ENCODE measurements around the gene UBC.

Gene UBC

GRCh38 chr12:124949066-124949465 is 34.6 kb upstream of the UBC start:
- Histone ChIP-seq H3F3A (ENCODE audit: control insufficient read depth, insufficient read depth) (no peaks in the 10 kb centered on the region), H3K4me2 (ENCODE audit: low read length) (no peak overlapping the region), H3K27ac (ENCODE audit: low read depth, low read length) (no peak overlapping the region), H3K4me3 (ENCODE audit: low read length) (no peak overlapping the region), H3K9me3 (ENCODE audit: control insufficient read depth, insufficient read depth, low read length) (no peaks in the 10 kb centered on the region), H3K4me1 (ENCODE audit: control insufficient read depth, low read length) (no peaks in the 10 kb centered on the region), H3K9me2 (replicated peaks; ENCODE audit: control insufficient read depth, low read length) (no peaks in the 10 kb centered on the region), H3K27me3 (ENCODE audit: control insufficient read depth, low read length) (no peaks in the 10 kb centered on the region), H4K20me1 (ENCODE audit: control insufficient read depth, insufficient read depth, low read depth, low read length) (no peaks in the 10 kb centered on the region), H3K36me3 (ENCODE audit: control insufficient read depth, low read length) (peaks cover 68% of the 10 kb centered on the region), H3K79me2 (ENCODE audit: control insufficient read depth, low read length) (no peaks in the 10 kb centered on the region)
- TF ChIP-seq CTCF (IDR thresholded peaks at IDR 0.05; ENCODE audit: low read depth, low read length, poor library complexity, severe bottlenecking) (no peak), EZH2phosphoT487 (IDR thresholded peaks at IDR 0.05; ENCODE audit: borderline replicate concordance, low read length) (no peak)

- H3K36me3 ChIP-seq (ENCODE audit: control insufficient read depth, low read length), result peaks cover 58% of the 10 kb centered on the region
These were observed 33.3 kb upstream of the UBC start for GRCh38 chr12:124947561-124948398.

GRCh38 chr12:124947013-124947412 is 32.6 kb upstream of the UBC start:
- H3K27ac ChIP-seq (ENCODE audit: low read depth, low read length), result no peak overlapping the region
- H3K27me3 ChIP-seq (ENCODE audit: control insufficient read depth, low read length), result no peaks in the 10 kb centered on the region
- H3F3A ChIP-seq (ENCODE audit: control insufficient read depth, insufficient read depth), result no peaks in the 10 kb centered on the region
- peaks cover 50% of the 10 kb centered on the region for H3K36me3 ChIP-seq (ENCODE audit: control insufficient read depth, low read length)
- H3K9me2 ChIP-seq (replicated peaks; ENCODE audit: control insufficient read depth, low read length), result no peaks in the 10 kb centered on the region
- H3K9me3 ChIP-seq (ENCODE audit: control insufficient read depth, insufficient read depth, low read length), result no peaks in the 10 kb centered on the region
- H3K4me2 ChIP-seq (ENCODE audit: low read length), result no peak overlapping the region
- H3K4me1 ChIP-seq (ENCODE audit: control insufficient read depth, low read length), result no peaks in the 10 kb centered on the region
- no peak overlapping the region for H3K4me3 ChIP-seq (ENCODE audit: low read length)
- no peaks in the 10 kb centered on the region for H4K20me1 ChIP-seq (ENCODE audit: control insufficient read depth, insufficient read depth, low read depth, low read length)
- TF ChIP-seq EZH2phosphoT487 (IDR thresholded peaks at IDR 0.05; ENCODE audit: borderline replicate concordance, low read length) (no peak), CTCF (IDR thresholded peaks at IDR 0.05; ENCODE audit: low read depth, low read length, poor library complexity, severe bottlenecking) (no peak)
- H3K79me2 ChIP-seq (ENCODE audit: control insufficient read depth, low read length), result no peaks in the 10 kb centered on the region

More at GRCh38 chr12:124947561-124948398, 33.3 kb upstream of the UBC start:
- Histone ChIP-seq H3F3A (ENCODE audit: control insufficient read depth, insufficient read depth) (no peaks in the 10 kb centered on the region), H3K4me2 (ENCODE audit: low read length) (no peak overlapping the region), H3K27me3 (ENCODE audit: control insufficient read depth, low read length) (no peaks in the 10 kb centered on the region), H3K79me2 (ENCODE audit: control insufficient read depth, low read length) (no peaks in the 10 kb centered on the region), H3K9me3 (ENCODE audit: control insufficient read depth, insufficient read depth, low read length) (no peaks in the 10 kb centered on the region), H3K4me1 (ENCODE audit: control insufficient read depth, low read length) (no peaks in the 10 kb centered on the region), H4K20me1 (ENCODE audit: control insufficient read depth, insufficient read depth, low read depth, low read length) (no peaks in the 10 kb centered on the region), H3K4me3 (ENCODE audit: low read length) (no peak overlapping the region), H3K27ac (ENCODE audit: low read depth, low read length) (no peak overlapping the region), H3K9me2 (replicated peaks; ENCODE audit: control insufficient read depth, low read length) (no peaks in the 10 kb centered on the region)
- TF ChIP-seq CTCF (IDR thresholded peaks at IDR 0.05; ENCODE audit: low read depth, low read length, poor library complexity, severe bottlenecking) (no peak), EZH2phosphoT487 (IDR thresholded peaks at IDR 0.05; ENCODE audit: borderline replicate concordance, low read length) (no peak)
